HS-27A (cell line): Measurements from ENCODE around the gene R3HDM1.
"Not testable (repeated sequence)": the region's sequence is repeated elsewhere in the genome, so short reads cannot be mapped to it uniquely, and the experiment has no call there.

ENCODE experiments used
- DNase-seq: peaks from one replicate; pipeline ENCODE4 v3.0.0-alpha.2; 2012; ENCODE audit warnings: low read depth, missing footprints

R3HDM1 gene

DNA sequence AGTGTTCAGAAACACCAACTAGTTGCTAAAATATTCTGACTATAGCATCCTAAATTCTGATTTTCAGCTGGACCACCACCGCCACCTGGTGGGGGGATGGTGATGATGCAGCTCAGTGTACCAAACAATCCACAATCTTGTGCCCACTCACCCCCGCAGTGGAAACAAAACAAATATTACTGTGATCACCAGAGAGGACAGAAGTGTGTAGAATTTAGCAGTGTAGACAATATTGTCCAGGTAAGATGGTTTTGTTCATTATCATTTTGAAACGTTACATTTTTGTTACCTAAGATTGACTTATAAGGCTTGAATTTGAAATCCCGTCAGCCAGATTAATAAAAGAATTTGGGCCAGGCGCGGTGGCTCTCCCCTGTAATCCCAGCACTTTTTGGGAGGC, 178.7 kb downstream of the R3HDM1 start:
- peak; percentile 26 for DNase-seq

GRCh38 chr2:135715086-135715485, 183.8 kb downstream of the R3HDM1 start:
- DNase-seq = not testable (repeated sequence)

DNA sequence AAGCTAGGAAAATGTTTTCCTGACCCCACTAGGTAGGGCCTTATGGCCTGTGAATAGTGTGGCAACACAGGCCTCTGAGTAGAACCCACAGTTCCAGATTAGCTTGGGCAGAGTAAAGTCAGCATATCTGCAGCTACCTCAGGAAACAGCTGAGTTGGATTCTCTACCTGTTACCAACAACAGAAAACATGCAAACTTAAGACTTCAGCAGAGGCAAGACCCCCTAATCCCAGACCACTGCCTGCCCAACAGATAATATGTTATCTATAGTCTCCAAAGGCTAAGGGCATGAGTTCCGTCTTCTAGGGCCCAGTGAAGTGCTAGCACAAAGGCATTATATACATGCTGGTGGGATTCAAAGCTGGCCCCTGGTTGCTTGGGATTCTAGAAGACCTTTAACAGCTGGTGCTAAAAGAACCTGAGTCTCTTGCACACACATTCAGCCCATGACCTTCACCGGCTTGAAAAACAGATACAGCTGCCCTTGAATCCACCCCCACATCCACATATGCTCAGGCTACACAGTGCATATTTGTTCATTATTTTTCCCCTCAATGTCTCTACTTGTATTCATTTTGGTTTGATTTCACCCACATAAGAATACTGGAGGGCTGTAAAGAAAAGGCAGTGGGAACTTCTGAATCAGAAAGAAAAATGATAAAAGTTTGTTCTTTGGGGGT, 196.9 kb downstream of the R3HDM1 start:
- DNase-seq = no peak

- no peak for DNase-seq
These were observed 201.3 kb downstream of the R3HDM1 start for GRCh38 chr2:135732561-135732960.

DNA sequence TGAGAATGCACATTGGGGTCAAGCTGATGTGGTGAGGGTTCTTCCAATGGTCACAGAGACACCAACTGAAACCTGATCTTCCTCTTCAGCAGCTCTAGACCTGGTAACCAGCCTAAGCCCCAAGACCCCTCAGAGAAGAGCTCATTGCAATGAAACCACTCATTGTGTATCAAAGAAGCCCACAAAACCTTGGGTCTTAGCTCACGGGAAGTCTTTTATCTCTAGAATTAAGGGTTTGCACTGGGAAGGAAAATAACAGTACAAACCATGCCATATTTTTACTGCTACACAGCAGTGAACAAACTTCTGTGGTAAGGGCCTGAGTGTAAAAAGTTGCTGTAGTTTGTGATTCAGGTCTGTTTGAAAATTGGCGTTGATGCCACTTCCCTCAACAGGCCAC, 201.8 kb downstream of the R3HDM1 start:
- no peak for DNase-seq

DNA sequence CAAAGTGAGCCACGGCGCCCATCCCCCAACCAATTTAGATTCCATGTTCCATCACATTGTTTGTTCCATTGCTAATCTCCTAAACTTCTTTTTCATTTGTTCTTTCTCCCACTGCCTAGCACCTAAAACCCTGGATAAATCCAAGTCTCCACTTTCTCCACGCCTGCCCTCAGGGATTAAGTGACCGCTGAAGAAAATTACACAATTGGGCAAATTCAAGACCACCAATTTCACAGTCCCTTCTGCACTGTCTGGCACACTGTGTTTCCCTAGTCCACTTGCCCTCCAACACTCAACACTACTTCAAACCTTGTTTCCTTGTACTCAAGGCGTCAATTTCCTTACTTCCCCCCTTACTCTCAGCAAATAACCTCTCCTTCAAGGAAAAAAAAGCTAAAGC, 205.3 kb downstream of the R3HDM1 start:
- no peak for DNase-seq

- DNase-seq = no peak
These were observed 208.9 kb downstream of the R3HDM1 start for GRCh38 chr2:135740206-135740605.

GRCh38 chr2:135741043-135741394, 209.7 kb downstream of the R3HDM1 start:
- DNase-seq = no peak

DNA sequence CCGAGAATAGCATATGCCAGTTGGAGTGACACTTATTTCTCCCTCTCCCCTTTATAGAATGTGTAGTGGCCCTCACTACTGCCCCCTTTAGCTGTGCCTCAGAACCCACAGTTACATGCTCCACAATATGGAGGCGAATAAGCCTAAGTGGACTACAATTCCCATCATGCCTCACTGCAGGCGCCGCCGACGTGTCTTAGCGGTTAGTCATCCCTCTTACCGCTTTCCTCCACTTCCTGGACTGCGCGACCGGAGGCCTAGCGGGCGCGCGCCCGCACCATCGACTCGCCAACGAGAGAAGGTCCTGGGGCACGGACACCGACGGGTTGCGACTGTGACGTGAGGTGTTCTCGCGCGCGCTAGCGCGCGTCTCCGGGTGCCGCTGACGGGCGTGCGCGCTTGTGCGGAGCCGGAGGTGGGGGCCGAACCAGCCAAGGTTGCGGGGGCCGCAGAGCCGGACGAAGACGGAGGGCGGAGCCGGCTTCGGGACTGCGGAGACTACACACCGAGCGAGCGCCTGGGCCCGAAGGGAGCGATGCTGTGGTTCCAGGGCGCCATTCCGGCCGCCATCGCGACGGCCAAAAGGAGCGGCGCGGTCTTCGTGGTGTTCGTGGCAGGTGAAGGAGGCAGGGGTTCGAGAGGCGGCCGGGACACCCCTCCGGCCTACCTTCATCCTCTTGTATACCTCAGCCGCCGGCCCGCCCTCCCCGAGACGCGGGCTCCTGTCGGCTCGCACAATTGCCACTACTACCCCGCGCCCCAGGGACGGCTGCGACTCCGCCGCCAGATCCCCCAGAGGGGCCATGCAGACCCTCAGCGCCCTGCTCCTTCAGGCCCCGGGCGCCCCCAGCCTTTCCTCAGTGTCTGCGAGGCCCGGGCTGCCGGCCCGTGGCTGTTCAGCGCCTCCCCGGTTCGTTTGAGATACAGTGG, 210.4 kb downstream of the R3HDM1 start, which contains the start of gene UBXN4:
Gene UBXN4 (plus strand): TSS at position 461 of the 930 bp plus-strand sequence. CDS start 75 bp downstream, at position 536.
- DNase-seq = peak; percentile 97

- no peak for DNase-seq
These were observed 211.1 kb downstream of the R3HDM1 start for GRCh38 chr2:135742325-135742757.

GRCh38 chr2:135743860-135744259, 212.6 kb downstream of the R3HDM1 start:
- DNase-seq = no peak

- DNase-seq = no peak
These were observed 213.6 kb downstream of the R3HDM1 start for GRCh38 chr2:135744760-135745314.

GRCh38 chr2:135745545-135745944, 214.3 kb downstream of the R3HDM1 start:
- no peak for DNase-seq

DNA sequence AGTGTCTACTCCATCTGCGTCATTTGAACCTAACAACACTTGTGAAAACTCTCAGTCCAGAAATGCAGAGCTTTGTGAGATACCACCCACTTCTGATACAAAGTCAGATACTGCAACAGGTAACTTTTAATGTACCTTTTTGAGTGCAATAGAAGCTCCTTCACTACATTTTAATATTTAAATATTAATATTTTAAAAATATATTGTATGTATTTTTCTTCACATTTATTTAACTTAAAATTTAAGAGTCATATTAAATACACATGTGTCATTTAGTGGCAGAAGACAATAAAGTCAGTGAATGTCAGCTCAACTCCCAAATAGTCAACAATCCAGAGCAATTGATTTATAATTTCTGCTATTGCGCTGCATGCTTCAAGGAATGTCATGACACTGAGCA, 224.3 kb downstream of the R3HDM1 start:
- no peak for DNase-seq

- no peak for DNase-seq
These were observed 225.4 kb downstream of the R3HDM1 start for GRCh38 chr2:135756692-135757091.

DNA sequence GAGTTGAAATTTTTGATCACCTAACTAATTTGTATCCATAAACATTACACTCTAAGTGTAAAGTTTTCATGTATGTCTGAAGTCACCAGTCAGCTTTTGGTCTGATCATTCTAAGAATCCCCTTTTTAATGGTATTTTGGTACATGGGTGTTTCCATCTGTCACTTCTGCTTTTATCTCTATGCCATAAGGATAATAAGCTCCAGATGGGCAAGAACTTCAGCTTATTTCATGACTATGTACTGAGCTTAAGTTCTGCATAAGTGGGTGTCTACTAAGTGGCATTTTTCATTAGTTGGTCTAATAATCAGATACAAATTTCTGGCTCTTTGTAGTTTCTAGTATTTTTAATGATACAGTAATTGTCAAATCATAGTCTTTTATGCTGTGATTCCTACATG, 230.7 kb downstream of the R3HDM1 start:
- DNase-seq = no peak

GRCh38 chr2:135762530-135762929, 231.2 kb downstream of the R3HDM1 start:
- no peak for DNase-seq

DNA sequence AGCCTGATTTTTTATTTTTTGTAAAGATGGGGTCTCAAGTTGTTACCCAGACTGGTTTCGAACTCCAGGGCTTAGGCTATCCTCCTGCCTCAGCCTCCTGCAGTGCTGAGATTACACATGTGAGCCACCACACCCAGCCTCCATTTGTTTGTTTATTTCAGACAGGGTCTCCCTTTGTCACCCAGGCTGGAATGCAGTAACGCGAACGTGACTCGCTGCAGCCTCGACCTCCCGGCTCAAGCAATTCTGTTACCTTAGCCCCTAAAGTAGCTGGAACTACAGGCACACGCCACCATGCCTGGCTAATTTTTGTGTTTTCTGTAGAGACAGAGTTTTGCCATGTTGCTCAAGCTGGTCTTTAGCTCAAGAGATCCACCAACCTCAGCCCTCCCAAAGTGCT, 237.6 kb downstream of the R3HDM1 start:
- no peak for DNase-seq

GRCh38 chr2:135773319-135773718, 242.0 kb downstream of the R3HDM1 start:
- no peak for DNase-seq

GRCh38 chr2:135773917-135774316, 242.6 kb downstream of the R3HDM1 start:
- no peak for DNase-seq
